HL-60 (cell line): ENCODE data around the gene CASD1.

ENCODE experiments used
- DNase-seq, 2 experiments: peaks; one replicate each; pipeline ENCODE4 v3.0.0-alpha.2; 2010 to 2020; ENCODE audit warnings: low read depth in 1 of 2, low spot score in 1 of 2
- H3K27ac ChIP-seq: fragments of 250-450 bp; sonication (Bioruptor Pico); replicated peaks from 2 replicates; pipeline ENCODE4 v1.5.1; 2020; ENCODE audit warnings: mild to moderate bottlenecking, moderate library complexity
- H3K27me3 ChIP-seq: fragments of 250-450 bp; sonication (Bioruptor Pico); 2 replicates; pipeline ENCODE4 v1.5.1; 2021; ENCODE audit warnings: mild to moderate bottlenecking, moderate library complexity; ENCODE audit not compliant: insufficient read depth, poor library complexity, severe bottlenecking
- H3K4me3 ChIP-seq: replicated peaks from 2 replicates; pipeline ENCODE4 v1.5.1; 2011; ENCODE audit warnings: mild to moderate bottlenecking, control low read depth, low read length; ENCODE audit not compliant: insufficient read depth
- GABPA ChIP-seq: IDR thresholded peaks from 2 replicates; pipeline ENCODE4 v1.6.1; 2012; ENCODE audit warnings: low read depth
- POLR2AphosphoS5 ChIP-seq: IDR thresholded peaks from 2 replicates; pipeline ENCODE4 v1.6.1; 2012; ENCODE audit warnings: low read depth
- SPI1 ChIP-seq: IDR thresholded peaks from 2 replicates; pipeline ENCODE4 v1.6.1; 2012; ENCODE audit warnings: low read depth, mild to moderate bottlenecking, borderline replicate concordance
- TF ChIP-seq, protein P1 (sequence below): IDR thresholded peaks from one replicate; pipeline ENCODE4 v1.5.1; 2011; ENCODE audit warnings: low read length, control low read depth, inconsistent platforms; ENCODE audit not compliant: insufficient read depth
- TF ChIP-seq, protein P2 (sequence below): IDR thresholded peaks from 2 replicates; pipeline ENCODE4 v1.6.1; 2012; ENCODE audit warnings: low read depth; ENCODE audit not compliant: insufficient replicate concordance

CASD1 gene

DNA sequence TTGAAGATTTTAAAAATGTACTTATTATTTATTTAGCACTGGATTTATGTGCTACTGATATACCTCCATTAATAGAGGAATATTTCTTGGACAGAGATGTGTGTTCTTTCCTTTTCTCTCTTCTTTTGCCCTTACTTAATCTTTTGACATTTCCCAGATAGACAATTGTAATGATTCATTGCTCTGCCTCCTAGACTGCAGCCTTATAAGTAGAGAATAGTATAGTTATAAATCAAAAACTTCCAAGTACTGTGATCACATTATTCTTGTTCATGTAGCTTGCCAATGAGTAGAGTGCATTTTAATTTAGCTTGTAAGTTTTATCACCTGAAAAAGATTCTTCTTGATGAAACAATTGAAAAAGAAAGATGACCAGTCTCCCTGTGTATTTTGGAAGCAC lies 47.6 kb downstream of the CASD1 start:
- Histone ChIP-seq H3K27me3 (no peaks in the 10 kb centered on the region), H3K4me3 (no peak overlapping the region), H3K27ac (no peak overlapping the region)
- TF ChIP-seq, protein P1, sequence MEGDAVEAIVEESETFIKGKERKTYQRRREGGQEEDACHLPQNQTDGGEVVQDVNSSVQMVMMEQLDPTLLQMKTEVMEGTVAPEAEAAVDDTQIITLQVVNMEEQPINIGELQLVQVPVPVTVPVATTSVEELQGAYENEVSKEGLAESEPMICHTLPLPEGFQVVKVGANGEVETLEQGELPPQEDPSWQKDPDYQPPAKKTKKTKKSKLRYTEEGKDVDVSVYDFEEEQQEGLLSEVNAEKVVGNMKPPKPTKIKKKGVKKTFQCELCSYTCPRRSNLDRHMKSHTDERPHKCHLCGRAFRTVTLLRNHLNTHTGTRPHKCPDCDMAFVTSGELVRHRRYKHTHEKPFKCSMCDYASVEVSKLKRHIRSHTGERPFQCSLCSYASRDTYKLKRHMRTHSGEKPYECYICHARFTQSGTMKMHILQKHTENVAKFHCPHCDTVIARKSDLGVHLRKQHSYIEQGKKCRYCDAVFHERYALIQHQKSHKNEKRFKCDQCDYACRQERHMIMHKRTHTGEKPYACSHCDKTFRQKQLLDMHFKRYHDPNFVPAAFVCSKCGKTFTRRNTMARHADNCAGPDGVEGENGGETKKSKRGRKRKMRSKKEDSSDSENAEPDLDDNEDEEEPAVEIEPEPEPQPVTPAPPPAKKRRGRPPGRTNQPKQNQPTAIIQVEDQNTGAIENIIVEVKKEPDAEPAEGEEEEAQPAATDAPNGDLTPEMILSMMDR = no peak
- TF ChIP-seq SPI1 (no peak), GABPA (no peak), POLR2AphosphoS5 (no peak)
- TF ChIP-seq, protein P2, sequence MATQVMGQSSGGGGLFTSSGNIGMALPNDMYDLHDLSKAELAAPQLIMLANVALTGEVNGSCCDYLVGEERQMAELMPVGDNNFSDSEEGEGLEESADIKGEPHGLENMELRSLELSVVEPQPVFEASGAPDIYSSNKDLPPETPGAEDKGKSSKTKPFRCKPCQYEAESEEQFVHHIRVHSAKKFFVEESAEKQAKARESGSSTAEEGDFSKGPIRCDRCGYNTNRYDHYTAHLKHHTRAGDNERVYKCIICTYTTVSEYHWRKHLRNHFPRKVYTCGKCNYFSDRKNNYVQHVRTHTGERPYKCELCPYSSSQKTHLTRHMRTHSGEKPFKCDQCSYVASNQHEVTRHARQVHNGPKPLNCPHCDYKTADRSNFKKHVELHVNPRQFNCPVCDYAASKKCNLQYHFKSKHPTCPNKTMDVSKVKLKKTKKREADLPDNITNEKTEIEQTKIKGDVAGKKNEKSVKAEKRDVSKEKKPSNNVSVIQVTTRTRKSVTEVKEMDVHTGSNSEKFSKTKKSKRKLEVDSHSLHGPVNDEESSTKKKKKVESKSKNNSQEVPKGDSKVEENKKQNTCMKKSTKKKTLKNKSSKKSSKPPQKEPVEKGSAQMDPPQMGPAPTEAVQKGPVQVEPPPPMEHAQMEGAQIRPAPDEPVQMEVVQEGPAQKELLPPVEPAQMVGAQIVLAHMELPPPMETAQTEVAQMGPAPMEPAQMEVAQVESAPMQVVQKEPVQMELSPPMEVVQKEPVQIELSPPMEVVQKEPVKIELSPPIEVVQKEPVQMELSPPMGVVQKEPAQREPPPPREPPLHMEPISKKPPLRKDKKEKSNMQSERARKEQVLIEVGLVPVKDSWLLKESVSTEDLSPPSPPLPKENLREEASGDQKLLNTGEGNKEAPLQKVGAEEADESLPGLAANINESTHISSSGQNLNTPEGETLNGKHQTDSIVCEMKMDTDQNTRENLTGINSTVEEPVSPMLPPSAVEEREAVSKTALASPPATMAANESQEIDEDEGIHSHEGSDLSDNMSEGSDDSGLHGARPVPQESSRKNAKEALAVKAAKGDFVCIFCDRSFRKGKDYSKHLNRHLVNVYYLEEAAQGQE = no peak
- no peak for DNase-seq

DNA sequence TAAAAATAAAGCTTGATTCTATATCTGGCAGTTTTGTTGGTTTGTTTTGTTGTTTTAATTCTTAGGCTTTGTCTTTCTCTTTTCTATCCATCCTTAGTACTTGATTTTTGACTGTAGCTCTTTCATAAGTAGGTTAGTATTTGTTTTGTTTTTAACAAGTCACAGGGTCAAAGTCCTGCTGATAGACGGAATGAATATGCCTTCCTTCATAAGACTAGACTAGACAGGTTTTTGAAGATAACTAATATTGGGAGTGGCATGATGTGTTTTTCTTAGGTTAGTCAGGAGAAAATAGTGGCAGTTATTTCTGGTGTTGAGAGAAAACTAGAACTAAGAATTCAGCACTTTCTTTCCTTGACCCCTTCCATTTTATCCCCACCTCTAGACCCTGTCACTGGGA lies 50.4 kb downstream of the CASD1 start:
- TF ChIP-seq GABPA = no peak
- TF ChIP-seq POLR2AphosphoS5 = no peak
- TF ChIP-seq, protein P2 = no peak
- TF ChIP-seq, protein P1 = no peak
- H3K27ac ChIP-seq = no peak overlapping the region
- H3K27me3 ChIP-seq = no peaks in the 10 kb centered on the region
- no peak for DNase-seq
- H3K4me3 ChIP-seq = no peak overlapping the region

- Histone ChIP-seq H3K27ac (peak overlapping the region; percentile 18; the same call in 1 of the 2 replicates), H3K27me3 (no peaks in the 10 kb centered on the region), H3K4me3 (no peak overlapping the region)
- TF ChIP-seq GABPA (no peak), SPI1 (no peak), POLR2AphosphoS5 (no peak)
- TF ChIP-seq, protein P1 = no peak
- TF ChIP-seq, protein P2 = no peak
- no peak for DNase-seq
These were observed 52.4 kb downstream of the CASD1 start for GRCh38 chr7:94561841-94562514.
